Activated B cell treated with CpG ODN at 0.5 μM for 24 hours (primary cell): ENCODE results near the gene EEF1A1. TPM values are rescaled to one million over a fixed set of nuclear protein-coding genes. Genes with fewer than 3 reads are reported as not detected.
"Not testable (repeated sequence)": the region's sequence is repeated elsewhere in the genome, so short reads cannot be mapped to it uniquely, and the experiment has no call there.

Experiments used
- ATAC-seq: fragments of 200-7000 bp; cut with Tn5 transposase; one replicate; pipeline ENCODE4 v1.10.0; 2021; ENCODE audit warnings: low read depth, mild to moderate bottlenecking, moderate library complexity
- CTCF ChIA-PET: fragments of 350-600 bp; sonication (Branson Sonifier 250); formaldehyde crosslinking; loops from one replicate; lab custom pipeline; 2021; ENCODE audit warnings: antibody characterized with exemption; lab: Charles Lee
- POLR2A ChIA-PET: fragments of 350-600 bp; sonication (Branson Sonifier 250); formaldehyde crosslinking; loops from one replicate; lab custom pipeline; 2021; ENCODE audit warnings: antibody characterized with exemption; lab: Charles Lee
- DNase-seq: peaks from one replicate; pipeline ENCODE4 v3.0.0; 2022
- H3K27ac Mint-ChIP-seq: one replicate; pipeline ENCODE4 v1.8.0; 2020; ENCODE audit warnings: mixed read lengths
- H3K27me3 Mint-ChIP-seq: one replicate; pipeline ENCODE4 v1.8.0; 2021; ENCODE audit warnings: mixed read lengths
- H3K36me3 Mint-ChIP-seq: one replicate; pipeline ENCODE4 v1.8.0; 2021; ENCODE audit warnings: low read depth, mixed read lengths
- H3K4me1 Mint-ChIP-seq: one replicate; pipeline ENCODE4 v1.8.0; 2021; ENCODE audit warnings: mixed read lengths
- H3K4me3 Mint-ChIP-seq: one replicate; pipeline ENCODE4 v1.8.0; 2020; ENCODE audit warnings: mild to moderate bottlenecking, mixed read lengths
- H3K9me3 Mint-ChIP-seq: one replicate; pipeline ENCODE4 v1.8.0; 2020; ENCODE audit warnings: mixed read lengths
- intact Hi-C: fragments of 100-400 bp; cut with micrococcal nuclease; formaldehyde crosslinking; loops from one replicate; pipeline ENCODE4 v1.15.1; 2024
- total RNA-seq: library from RNA; stranded (reverse); gene quantifications from 2 replicates; pipeline ENCODE4 v1.2.3, GENCODE V29; 2022
- TF ChIP-seq, protein P1 (sequence below): fragments of 200-600 bp; IDR thresholded peaks from one replicate; pipeline ENCODE4 v1.8.0; 2022; ENCODE audit warnings: antibody characterized with exemption, mild to moderate bottlenecking

Gene EEF1A1
- total RNA-seq, 1 donor from 2014 or later: 19,962 TPM

DNA sequence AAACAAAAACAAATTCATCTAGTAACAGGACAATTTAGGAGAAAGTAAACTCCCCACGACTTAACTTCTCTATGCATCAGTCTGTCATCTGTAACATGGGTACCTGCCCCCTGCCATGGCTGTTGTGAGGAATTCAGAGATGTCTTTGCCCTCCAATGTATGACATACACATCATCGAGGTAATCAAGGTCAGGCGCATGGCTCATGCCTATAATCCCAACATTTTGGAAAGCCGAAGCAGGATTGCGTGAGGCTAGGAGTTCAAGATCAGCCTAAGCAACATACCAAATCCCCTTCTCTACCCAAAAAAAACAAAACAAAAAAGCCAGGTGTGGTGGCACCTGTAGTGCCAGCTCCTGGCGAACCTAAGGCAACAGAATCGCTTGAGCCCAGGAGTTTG is 9.0 kb downstream of the EEF1A1 start:
- H3K4me3 Mint-ChIP-seq: no peak overlapping the region
- H3K27me3 Mint-ChIP-seq: no peaks in the 10 kb centered on the region
- no peak for ATAC-seq
- POLR2A ChIA-PET: interaction anchor here (0.7 to 7.6 kb wide), 6 partner anchors 7 to 134 kb away, joined by 3 to 91 read pairs (median 14); partner anchors contain the start of gene EEF1A1
- intact Hi-C loops: no loop called here
- peak overlapping the region; percentile 30 for H3K27ac Mint-ChIP-seq
- no peaks in the 10 kb centered on the region for H3K9me3 Mint-ChIP-seq
- peaks cover 38% of the 10 kb centered on the region for H3K36me3 Mint-ChIP-seq
- TF ChIP-seq, protein P1, sequence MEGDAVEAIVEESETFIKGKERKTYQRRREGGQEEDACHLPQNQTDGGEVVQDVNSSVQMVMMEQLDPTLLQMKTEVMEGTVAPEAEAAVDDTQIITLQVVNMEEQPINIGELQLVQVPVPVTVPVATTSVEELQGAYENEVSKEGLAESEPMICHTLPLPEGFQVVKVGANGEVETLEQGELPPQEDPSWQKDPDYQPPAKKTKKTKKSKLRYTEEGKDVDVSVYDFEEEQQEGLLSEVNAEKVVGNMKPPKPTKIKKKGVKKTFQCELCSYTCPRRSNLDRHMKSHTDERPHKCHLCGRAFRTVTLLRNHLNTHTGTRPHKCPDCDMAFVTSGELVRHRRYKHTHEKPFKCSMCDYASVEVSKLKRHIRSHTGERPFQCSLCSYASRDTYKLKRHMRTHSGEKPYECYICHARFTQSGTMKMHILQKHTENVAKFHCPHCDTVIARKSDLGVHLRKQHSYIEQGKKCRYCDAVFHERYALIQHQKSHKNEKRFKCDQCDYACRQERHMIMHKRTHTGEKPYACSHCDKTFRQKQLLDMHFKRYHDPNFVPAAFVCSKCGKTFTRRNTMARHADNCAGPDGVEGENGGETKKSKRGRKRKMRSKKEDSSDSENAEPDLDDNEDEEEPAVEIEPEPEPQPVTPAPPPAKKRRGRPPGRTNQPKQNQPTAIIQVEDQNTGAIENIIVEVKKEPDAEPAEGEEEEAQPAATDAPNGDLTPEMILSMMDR: no peak
- peaks cover 43% of the 10 kb centered on the region for H3K4me1 Mint-ChIP-seq
- DNase-seq: no peak
- CTCF ChIA-PET: interaction anchor here (4.3 kb wide), 1 partner anchor 99 kb away, joined by 64 read pairs; no protein-coding TSS in a partner anchor

DNA sequence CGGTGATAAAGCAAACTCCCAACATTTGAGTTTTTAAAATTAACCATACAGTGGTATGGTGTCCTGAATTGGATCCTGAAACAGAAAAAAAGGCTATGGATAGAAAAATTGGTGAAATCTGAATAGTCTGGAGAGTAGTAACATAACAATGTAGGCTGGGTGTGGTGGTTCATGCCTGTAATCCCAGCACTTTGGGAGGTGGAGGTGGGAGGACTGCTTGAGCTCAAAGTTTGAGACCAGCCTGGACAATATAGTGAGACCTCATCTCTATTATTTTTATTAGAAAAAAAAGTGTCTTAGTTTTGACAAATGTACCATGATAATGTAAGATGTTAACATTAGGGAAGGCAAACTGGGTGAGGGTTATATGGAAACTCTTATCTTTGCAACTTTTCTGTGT is 11.0 kb downstream of the EEF1A1 start:
- POLR2A ChIA-PET: interaction anchor here (0.6 to 7.6 kb wide), 5 partner anchors 13 to 59 kb away, joined by 3 to 91 read pairs (median 4); partner anchors contain the start of genes EEF1A1 and MTO1
- intact Hi-C loops: loop anchor here (1.0 kb wide), 1 partner anchor 38 kb away; no protein-coding TSS in a partner anchor
- no peaks in the 10 kb centered on the region for H3K9me3 Mint-ChIP-seq
- DNase-seq (no peak), ATAC-seq (no peak)
- peaks cover 27% of the 10 kb centered on the region for H3K36me3 Mint-ChIP-seq
- no peaks in the 10 kb centered on the region for H3K27me3 Mint-ChIP-seq
- H3K4me1 Mint-ChIP-seq: peaks cover 27% of the 10 kb centered on the region
- H3K4me3 Mint-ChIP-seq: no peak overlapping the region
- H3K27ac Mint-ChIP-seq: no peak overlapping the region
- TF ChIP-seq, protein P1: no peak
- CTCF ChIA-PET: no interaction called here

DNA sequence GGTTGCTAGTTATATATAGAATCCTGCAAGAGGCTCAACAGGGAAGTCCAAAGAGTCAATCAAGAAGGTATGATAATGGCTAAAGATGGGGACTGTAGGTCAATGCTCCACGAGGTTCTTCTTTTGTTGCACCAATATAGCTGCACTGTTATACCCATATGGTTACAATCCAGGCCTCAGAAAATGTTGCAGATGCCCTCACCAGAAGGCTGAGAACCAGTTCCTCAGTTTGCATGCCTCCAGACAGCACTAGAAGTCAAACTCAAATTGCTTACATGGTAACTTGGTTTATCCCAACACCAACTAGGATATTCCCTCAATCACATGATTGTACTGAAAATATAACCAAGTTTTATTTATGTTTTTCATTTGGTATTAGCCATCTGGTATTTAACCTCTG is 12.1 kb downstream of the EEF1A1 start:
- intact Hi-C loops: no loop called here
- ATAC-seq: no peak
- Mint-ChIP-seq H3K4me3 (no peak overlapping the region), H3K27me3 (no peaks in the 10 kb centered on the region), H3K4me1 (peaks cover 21% of the 10 kb centered on the region), H3K27ac (no peak overlapping the region), H3K36me3 (peaks cover 34% of the 10 kb centered on the region), H3K9me3 (no peaks in the 10 kb centered on the region)
- DNase-seq: no peak
- TF ChIP-seq, protein P1: no peak
- ChIA-PET CTCF (interaction anchor here (0.7 kb wide), 1 partner anchor 122 kb away, joined by 3 read pairs; no protein-coding TSS in a partner anchor), POLR2A (interaction anchor here (0.6 to 7.6 kb wide), 5 partner anchors 11 to 57 kb away, joined by 3 to 91 read pairs (median 3); partner anchors contain the start of genes EEF1A1 and MTO1)

DNA sequence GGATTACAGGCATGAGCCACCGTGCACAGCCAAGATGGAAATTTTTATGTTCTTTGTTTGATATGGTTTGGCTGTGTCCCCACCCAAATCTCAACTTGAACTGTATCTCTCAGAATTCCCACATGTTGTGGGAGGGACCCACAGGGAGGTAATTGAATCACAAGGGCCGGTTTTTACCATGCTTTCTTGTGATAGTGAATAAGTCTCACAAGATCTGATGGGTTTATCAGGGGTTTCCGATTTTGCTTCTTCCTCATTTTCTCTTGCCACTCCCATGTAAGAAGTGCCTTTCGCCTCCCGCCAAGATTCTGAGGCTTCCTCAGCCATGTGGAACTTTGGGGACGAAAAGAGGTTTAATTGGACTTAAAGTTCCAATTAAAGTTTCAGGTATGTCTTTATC is 14.6 kb downstream of the EEF1A1 start:
- Mint-ChIP-seq H3K4me1 (peaks cover 13% of the 10 kb centered on the region), H3K36me3 (peaks cover 44% of the 10 kb centered on the region), H3K9me3 (no peaks in the 10 kb centered on the region), H3K27me3 (no peaks in the 10 kb centered on the region), H3K4me3 (no peak overlapping the region), H3K27ac (peak overlapping the region; percentile 41)
- no peak for DNase-seq
- intact Hi-C loops: no loop called here
- TF ChIP-seq, protein P1: no peak
- no peak for ATAC-seq
- CTCF ChIA-PET: no interaction called here
- POLR2A ChIA-PET: no interaction called here

DNA sequence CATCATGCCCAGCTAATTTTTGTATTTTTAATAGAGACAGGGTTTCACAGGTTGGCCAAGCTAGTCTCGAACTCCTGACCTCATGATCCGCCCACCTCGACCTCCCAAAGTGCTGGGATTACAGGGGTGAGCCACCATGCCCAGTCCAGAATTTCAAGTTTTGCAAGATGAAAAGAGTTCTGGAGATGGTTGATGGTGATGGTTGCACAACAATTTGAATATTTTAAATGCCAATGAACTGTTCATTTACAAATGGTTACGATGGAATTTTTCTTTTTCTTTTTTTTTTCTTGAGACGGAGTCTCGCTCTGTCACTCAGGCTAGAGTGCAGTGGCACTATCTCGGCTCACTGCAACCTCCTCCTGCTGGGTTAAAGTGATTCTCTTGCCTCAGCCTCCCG is 15.1 kb downstream of the EEF1A1 start:
- ATAC-seq, H3K27me3 Mint-ChIP-seq, CTCF ChIA-PET, H3K27ac Mint-ChIP-seq, H3K9me3 Mint-ChIP-seq, H3K4me1 Mint-ChIP-seq, DNase-seq, intact Hi-C loops, H3K4me3 Mint-ChIP-seq: not testable (repeated sequence)
- peaks cover 50% of the 10 kb centered on the region for H3K36me3 Mint-ChIP-seq
- POLR2A ChIA-PET: interaction anchor here (3.2 kb wide), 1 partner anchor 8 kb away, joined by 18 read pairs; no protein-coding TSS in a partner anchor
